Liver (tissue), 9 donors: Measurements from ENCODE around the gene PGA5. TPM values are rescaled to one million over a fixed set of nuclear protein-coding genes. Genes with fewer than 3 reads are reported as not detected.
"Not testable (repeated sequence)": the region's sequence is repeated elsewhere in the genome, so short reads cannot be mapped to it uniquely, and the experiment has no call there.

ENCODE experiments used
- DNase-seq: peaks from one replicate; pipeline ENCODE4 v3.0.0-alpha.2; 2017; ENCODE audit warnings: low spot score
- H3K27ac ChIP-seq, 2 donors: one replicate each; pipeline ENCODE4 v1.7.0; 2013; ENCODE audit warnings: inconsistent platforms in 2 of 2, low read length in 2 of 2, control low read depth in 1 of 2, low read depth in 1 of 2, mild to moderate bottlenecking in 1 of 2
- H3K27me3 ChIP-seq, 4 donors: one replicate each; pipeline versions ENCODE4 v1.6.1 to v1.7.0; 2013; ENCODE audit warnings: low read length in 3 of 4, inconsistent platforms in 1 of 4, mild to moderate bottlenecking in 1 of 4, moderate library complexity in 1 of 4; ENCODE audit not compliant: control insufficient read depth in 4 of 4, insufficient read depth in 4 of 4
- H3K36me3 ChIP-seq, 4 donors: one replicate each; pipeline versions ENCODE4 v1.6.1 to v1.7.0; 2013; ENCODE audit warnings: low read length in 3 of 4, mild to moderate bottlenecking in 3 of 4, low read depth in 1 of 4, moderate library complexity in 1 of 4; ENCODE audit not compliant: control insufficient read depth in 4 of 4, insufficient read depth in 3 of 4
- H3K4me1 ChIP-seq, 4 donors: one replicate each; pipeline versions ENCODE4 v1.6.1 to v1.7.0; 2013; ENCODE audit warnings: low read length in 3 of 4, mild to moderate bottlenecking in 3 of 4, moderate library complexity in 1 of 4; ENCODE audit not compliant: control insufficient read depth in 4 of 4, insufficient read depth in 4 of 4
- H3K4me3 ChIP-seq, 3 donors: one replicate each; pipeline versions ENCODE4 v1.6.1 to v1.7.0; 2013; ENCODE audit warnings: low read length in 3 of 3, control low read depth in 1 of 3, low read depth in 1 of 3, mild to moderate bottlenecking in 1 of 3
- H3K9ac ChIP-seq, 2 donors: one replicate each; pipeline ENCODE4 v1.7.0; 2013; ENCODE audit warnings: low read length in 2 of 2, mild to moderate bottlenecking in 2 of 2, moderate library complexity in 2 of 2, control low read depth in 1 of 2, low read depth in 1 of 2
- H3K9me3 ChIP-seq, 4 donors: one replicate each; pipeline versions ENCODE4 v1.6.1 to v1.7.0; 2013; ENCODE audit warnings: low read length in 3 of 4; ENCODE audit not compliant: control insufficient read depth in 4 of 4
- WGBS: extraction: QIAGEN DNeasy Blood & Tissue Kit; methylation state at CpG from one replicate; pipeline ENCODE4 v1.1.7; 2013; 5-methylcytosine and 5-hydroxymethylcytosine counted together
- polyA plus RNA-seq, 2 donors: library from polyadenylated mRNA; stranded (reverse) in 1 of 2; unstranded in 1 of 2; fragments of 200-250 nt in 1 of 2; fragments of >200 nt in 1 of 2; fragmentation: Nextera tagmentation in 1 of 2; extraction: Ambion mirVana in 1 of 2; gene quantifications; one replicate each; pipeline versions ENCODE4 v1.2.1 to v1.2.3, GENCODE V29; 2013 to 2015
- total RNA-seq, 2 donors: library from RNA; depleted of rRNA; stranded (reverse); fragments of >200 nt; gene quantifications; one replicate each; pipeline ENCODE4 v1.2.3, GENCODE V29; 2014
- donor health status: healthy.
- donor health status: healthy.
- donor health status: healthy.
- donor health status: healthy.
- donor health status: healthy.

PGA5 gene
- total and polyA plus RNA-seq, 4 donors, result 0.31 to 1.7 (median 0.40) TPM; not detected in 1

DNA sequence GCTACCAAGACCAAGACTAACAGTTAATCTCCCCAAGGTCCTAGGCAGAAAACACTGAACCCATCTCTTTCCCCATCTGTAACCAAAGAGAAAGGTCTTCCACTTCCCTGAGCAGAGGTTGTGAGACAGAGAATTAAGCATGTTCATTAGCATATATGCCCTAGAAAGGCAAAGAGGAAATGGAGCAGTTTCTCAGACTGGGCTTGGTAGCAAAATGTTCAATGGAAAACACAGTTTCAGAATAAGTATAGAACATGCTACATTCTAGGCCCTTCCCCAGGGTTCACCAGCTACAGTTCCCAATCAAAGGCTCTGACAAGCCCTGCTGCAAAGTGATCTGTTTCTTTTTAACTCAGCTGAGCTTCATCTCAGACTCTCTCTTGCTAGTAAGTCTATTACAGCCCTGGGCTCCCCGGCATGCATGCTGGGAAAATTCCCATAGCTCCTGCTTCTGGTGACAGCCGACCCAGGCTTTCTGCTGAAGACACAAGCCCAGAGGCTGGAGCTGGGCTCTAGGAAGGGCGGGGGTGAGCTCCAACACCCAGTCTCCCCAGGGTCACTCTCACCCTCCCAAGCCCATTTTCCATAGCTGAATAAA, 8.3 kb upstream of the PGA5 start:
- not testable (repeated sequence) for H3K27ac ChIP-seq, H3K36me3 ChIP-seq, H3K4me3 ChIP-seq, H3K9ac ChIP-seq, H3K9me3 ChIP-seq, H3K27me3 ChIP-seq, DNase-seq, H3K4me1 ChIP-seq
- WGBS, result no CpG with 5 or more reads among the region's 3 CpGs

DNA sequence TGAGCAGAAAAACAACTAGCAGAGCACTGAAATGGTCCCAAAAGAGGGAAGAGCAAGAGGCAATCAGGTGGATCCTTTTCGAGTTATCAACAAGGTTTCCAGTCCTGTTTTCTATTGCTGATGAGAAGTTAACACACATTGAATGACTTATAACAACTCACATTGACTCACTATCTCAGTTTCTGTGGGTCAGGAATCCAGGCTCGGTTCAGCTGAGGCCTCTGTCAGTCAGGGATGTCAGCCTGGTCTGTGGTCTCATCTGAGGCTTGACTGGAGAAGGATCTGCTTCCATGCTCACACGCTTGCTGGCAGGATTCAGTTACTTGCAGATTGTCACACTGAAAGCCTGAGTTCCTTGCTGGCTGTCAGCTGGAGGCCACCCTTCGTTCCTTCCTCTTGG, 3.8 kb upstream of the PGA5 start:
- H3K27me3 ChIP-seq, H3K4me1 ChIP-seq, H3K36me3 ChIP-seq, H3K9ac ChIP-seq, DNase-seq, H3K27ac ChIP-seq, H3K9me3 ChIP-seq, H3K4me3 ChIP-seq: not testable (repeated sequence)
- WGBS, result no CpG with 5 or more reads among the region's 4 CpGs

GRCh38 chr11:61240288-61240687, 687 bp upstream of the PGA5 start:
- not testable (repeated sequence) for H3K9ac ChIP-seq, H3K9me3 ChIP-seq, DNase-seq, H3K27ac ChIP-seq, H3K4me1 ChIP-seq, H3K36me3 ChIP-seq, H3K4me3 ChIP-seq, H3K27me3 ChIP-seq
- 69% methylated on average over 8 of the region's 8 CpGs for WGBS

DNA sequence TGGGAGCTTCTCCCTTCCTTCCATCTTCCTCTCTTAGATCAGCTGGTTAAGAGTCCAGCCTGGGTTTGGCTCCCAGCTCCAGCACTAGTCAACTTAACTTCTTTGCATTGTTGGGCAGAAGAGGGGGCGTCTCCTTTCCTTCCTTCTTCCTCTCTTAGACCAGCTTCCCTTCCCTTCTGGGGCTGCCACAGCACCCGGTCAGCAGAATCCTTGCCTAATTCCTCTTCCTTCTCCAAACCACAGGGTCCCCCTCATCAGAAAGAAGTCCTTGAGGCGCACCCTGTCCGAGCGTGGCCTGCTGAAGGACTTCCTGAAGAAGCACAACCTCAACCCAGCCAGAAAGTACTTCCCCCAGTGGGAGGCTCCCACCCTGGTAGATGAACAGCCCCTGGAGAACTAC, 551 bp downstream of the PGA5 start:
- H3K9me3 ChIP-seq, H3K36me3 ChIP-seq, H3K4me3 ChIP-seq, DNase-seq, H3K9ac ChIP-seq, H3K4me1 ChIP-seq, H3K27ac ChIP-seq, H3K27me3 ChIP-seq: not testable (repeated sequence)
- no CpG with 5 or more reads among the region's 5 CpGs for WGBS

- not testable (repeated sequence) for H3K27ac ChIP-seq, H3K9ac ChIP-seq, H3K27me3 ChIP-seq, H3K4me3 ChIP-seq, H3K9me3 ChIP-seq, H3K4me1 ChIP-seq, H3K36me3 ChIP-seq, DNase-seq
- no CpG with 5 or more reads among the region's 10 CpGs for WGBS
Observed at GRCh38 chr11:61245284-61245964, 4.4 kb downstream of the PGA5 start.

GRCh38 chr11:61248071-61248470, 7.1 kb downstream of the PGA5 start:
- not testable (repeated sequence) for H3K36me3 ChIP-seq, H3K4me1 ChIP-seq, H3K4me3 ChIP-seq, DNase-seq, H3K27me3 ChIP-seq, H3K9me3 ChIP-seq, H3K9ac ChIP-seq, H3K27ac ChIP-seq
- WGBS, result 86% methylated on average over 9 of the region's 9 CpGs

DNA sequence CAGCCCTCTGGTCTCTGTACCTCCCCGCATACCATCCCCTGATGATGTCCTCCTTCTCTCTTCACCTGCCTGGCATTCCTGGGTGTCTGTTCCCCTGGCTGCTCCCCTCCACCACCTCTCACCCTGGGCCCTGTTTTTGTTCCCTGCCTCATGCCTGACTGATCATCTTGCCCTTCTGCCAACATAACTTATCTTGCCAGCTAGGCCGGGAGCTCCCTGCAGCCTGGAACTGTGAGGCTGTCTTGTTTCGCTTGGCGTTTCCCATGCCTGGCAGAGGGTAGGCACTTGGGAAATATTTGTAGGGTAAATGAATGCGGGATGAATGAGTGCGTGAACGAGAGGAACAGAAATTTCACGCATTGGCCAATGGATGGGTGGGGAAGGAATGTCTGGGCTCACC, 8.2 kb downstream of the PGA5 start:
- not testable (repeated sequence) for H3K27ac ChIP-seq, H3K4me1 ChIP-seq, DNase-seq, H3K27me3 ChIP-seq, H3K9me3 ChIP-seq, H3K9ac ChIP-seq, H3K36me3 ChIP-seq, H3K4me3 ChIP-seq
- 87% methylated on average over 8 of the region's 8 CpGs for WGBS

GRCh38 chr11:61250796-61251765, 10.1 kb downstream of the PGA5 start:
- H3K9me3 ChIP-seq, H3K27ac ChIP-seq, H3K36me3 ChIP-seq, H3K4me3 ChIP-seq, H3K4me1 ChIP-seq, DNase-seq, H3K9ac ChIP-seq, H3K27me3 ChIP-seq: not testable (repeated sequence)
- WGBS, result 80% methylated on average over 20 of the region's 20 CpGs
